SJCRH30 (cell line): Measurements from ENCODE around the gene WASL. TPM values are rescaled to one million over a fixed set of nuclear protein-coding genes. Genes with fewer than 3 reads are reported as not detected.
A peak's percentile ranks its signal among the peaks of the same experiment; 100 is the strongest.
"Not testable (repeated sequence)": the region's sequence is repeated elsewhere in the genome, so short reads cannot be mapped to it uniquely, and the experiment has no call there.

ENCODE experiments used
- DNase-seq, 2 experiments: peaks; one replicate each; pipeline ENCODE4 v3.0.0-alpha.2; 2015 to 2020
- H3K27ac ChIP-seq: fragments of 250-450 bp; sonication (Bioruptor Pico); 2 replicates; pipeline ENCODE4 v1.5.1; 2020; ENCODE audit warnings: mild to moderate bottlenecking, moderate library complexity
- H3K27me3 ChIP-seq: fragments of 250-450 bp; sonication (Bioruptor Pico); 2 replicates; pipeline ENCODE4 v1.5.1; 2020; ENCODE audit warnings: mild to moderate bottlenecking, moderate library complexity
- H3K36me3 ChIP-seq: fragments of 250-450 bp; sonication (Bioruptor Pico); 2 replicates; pipeline ENCODE4 v1.5.1; 2020; ENCODE audit warnings: mild to moderate bottlenecking, moderate library complexity
- H3K4me1 ChIP-seq: fragments of 250-450 bp; sonication (Bioruptor Pico); 2 replicates; pipeline ENCODE4 v1.5.1; 2020; ENCODE audit warnings: mild to moderate bottlenecking, moderate library complexity
- H3K4me3 ChIP-seq: fragments of 250-450 bp; sonication (Bioruptor Pico); 2 replicates; pipeline ENCODE4 v1.5.1; 2020; ENCODE audit warnings: mild to moderate bottlenecking, moderate library complexity
- H3K9me3 ChIP-seq: fragments of 250-450 bp; sonication (Bioruptor Pico); replicated peaks from 2 replicates; pipeline ENCODE4 v1.5.1; 2020; ENCODE audit warnings: mild to moderate bottlenecking, moderate library complexity
- total RNA-seq: library from RNA; depleted of rRNA; stranded (reverse); fragments of >200 nt; shearing (Covaris generic); gene quantifications from 2 replicates; pipeline ENCODE4 v1.2.3, GENCODE V29; 2014

WASL gene
- total RNA-seq, 1 experiment from 2014 or later, result 26.4 TPM

- not testable (repeated sequence) for H3K36me3 ChIP-seq, H3K27ac ChIP-seq, H3K4me1 ChIP-seq, H3K4me3 ChIP-seq, DNase-seq, H3K9me3 ChIP-seq, H3K27me3 ChIP-seq
Measured at GRCh38 chr7:123780472-123780871, 31.7 kb upstream of the WASL start.

- Histone ChIP-seq H3K27me3 (no peaks in the 10 kb centered on the region), H3K4me1 (peaks cover 4% of the 10 kb centered on the region), H3K9me3 (no peaks in the 10 kb centered on the region), H3K27ac (no peak overlapping the region), H3K36me3 (no peaks in the 10 kb centered on the region), H3K4me3 (no peak overlapping the region)
- no peak for DNase-seq
Measured at GRCh38 chr7:123774496-123774895, 25.7 kb upstream of the WASL start.

DNA sequence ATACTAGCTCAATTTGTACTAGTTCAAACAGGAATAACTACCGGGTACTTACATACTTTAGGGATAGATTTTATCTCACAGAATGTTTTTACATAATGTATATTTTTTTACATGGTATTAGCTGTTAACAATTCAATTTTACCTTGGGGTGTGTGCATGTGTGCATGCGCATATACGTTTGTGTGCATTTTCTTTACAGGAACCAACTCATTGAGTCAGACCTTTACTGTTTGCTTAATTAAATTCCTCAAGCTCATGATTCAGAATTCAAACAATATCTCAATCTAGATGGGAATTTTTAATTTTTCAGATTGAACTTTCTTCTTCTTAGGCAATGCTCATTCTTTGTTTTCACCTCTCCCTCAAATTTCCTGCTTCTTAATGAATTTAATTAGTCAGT is 24.7 kb upstream of the WASL start:
- Histone ChIP-seq H3K4me3 (no peak overlapping the region), H3K36me3 (no peaks in the 10 kb centered on the region), H3K4me1 (peaks cover 11% of the 10 kb centered on the region), H3K9me3 (no peaks in the 10 kb centered on the region), H3K27me3 (no peaks in the 10 kb centered on the region), H3K27ac (no peak overlapping the region)
- DNase-seq, result no peak

DNA sequence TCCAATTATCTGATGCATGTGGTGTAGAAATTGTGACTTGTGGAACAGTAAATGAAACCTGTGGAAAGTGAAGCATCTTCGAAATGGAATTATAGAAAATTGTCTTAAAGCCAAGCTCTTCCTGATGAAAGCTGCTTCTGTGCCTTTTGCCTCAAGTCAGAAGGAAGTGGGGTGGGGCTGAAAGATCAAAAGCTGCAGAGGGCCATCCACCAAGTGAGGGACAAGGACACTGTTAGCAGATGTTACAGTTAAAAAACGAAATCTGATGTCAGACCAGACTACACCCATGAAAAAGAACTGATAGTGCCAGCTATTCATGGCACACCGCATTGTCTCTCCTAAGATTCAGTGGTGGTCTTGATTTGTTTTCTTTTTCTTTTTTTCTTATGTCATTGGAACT is 23.8 kb upstream of the WASL start:
- DNase-seq, result no peak
- Histone ChIP-seq H3K27ac (no peak overlapping the region), H3K4me3 (no peak overlapping the region), H3K9me3 (no peaks in the 10 kb centered on the region), H3K36me3 (no peaks in the 10 kb centered on the region), H3K4me1 (peaks cover 11% of the 10 kb centered on the region), H3K27me3 (no peaks in the 10 kb centered on the region)

DNA sequence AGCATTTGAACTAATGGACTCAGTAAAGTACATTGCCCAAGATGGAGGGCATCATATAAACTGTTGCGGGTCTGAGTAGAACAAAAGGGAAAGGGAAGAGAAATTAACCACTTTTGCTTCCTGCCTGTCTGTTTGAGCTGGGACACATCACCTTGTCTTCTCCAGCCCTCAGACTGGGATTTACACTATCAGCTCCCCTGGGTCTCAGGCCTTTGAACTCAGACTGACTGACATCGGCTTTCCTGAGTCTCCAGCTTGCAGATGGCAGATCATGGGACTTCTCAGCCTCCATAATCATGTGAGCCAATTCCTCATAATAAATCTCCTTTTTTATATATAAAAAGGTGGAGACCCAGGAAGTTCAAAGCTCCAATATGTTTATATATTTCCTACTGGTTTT is 23.0 kb upstream of the WASL start:
- no peaks in the 10 kb centered on the region for H3K27me3 ChIP-seq
- no peaks in the 10 kb centered on the region for H3K9me3 ChIP-seq
- no peaks in the 10 kb centered on the region for H3K36me3 ChIP-seq
- no peak overlapping the region for H3K4me3 ChIP-seq
- no peak for DNase-seq
- H3K27ac ChIP-seq, result no peak overlapping the region
- peaks cover 11% of the 10 kb centered on the region for H3K4me1 ChIP-seq

DNA sequence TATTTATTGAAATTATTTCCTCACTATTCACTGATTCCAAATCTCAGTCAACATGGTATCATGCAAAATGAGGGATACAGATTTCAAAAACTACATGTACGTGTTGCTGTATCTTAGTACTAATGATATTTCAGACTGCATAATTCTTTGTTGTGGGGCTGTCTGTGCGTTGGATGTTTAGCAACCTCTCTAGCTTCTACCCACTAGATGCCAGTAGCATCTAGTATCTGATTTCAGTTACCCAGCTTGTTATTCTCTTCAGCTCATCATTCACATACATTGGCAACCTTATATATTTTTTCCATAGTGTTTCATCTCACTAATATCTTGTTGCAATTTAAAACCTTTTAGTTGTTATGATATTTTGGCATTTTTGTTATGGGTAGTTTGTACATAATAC is 22.5 kb upstream of the WASL start:
- H3K27ac ChIP-seq, result no peak overlapping the region
- peaks cover 11% of the 10 kb centered on the region for H3K4me1 ChIP-seq
- H3K36me3 ChIP-seq, result no peaks in the 10 kb centered on the region
- no peaks in the 10 kb centered on the region for H3K9me3 ChIP-seq
- DNase-seq, result no peak
- no peaks in the 10 kb centered on the region for H3K27me3 ChIP-seq
- H3K4me3 ChIP-seq, result no peak overlapping the region

- Histone ChIP-seq H3K9me3 (no peaks in the 10 kb centered on the region), H3K27me3 (no peaks in the 10 kb centered on the region), H3K27ac (peak overlapping the region; percentile 42), H3K4me1 (peaks cover 11% of the 10 kb centered on the region), H3K36me3 (no peaks in the 10 kb centered on the region), H3K4me3 (no peak overlapping the region)
- DNase-seq, result peak in 1 of 2 experiments; percentile 26
Measured at GRCh38 chr7:123770378-123770777, 21.6 kb upstream of the WASL start.

GRCh38 chr7:123769371-123769770 is 20.6 kb upstream of the WASL start:
- peak; percentile 79 to 80 for DNase-seq
- Histone ChIP-seq H3K36me3 (no peaks in the 10 kb centered on the region), H3K4me3 (peak overlapping the region; percentile 36)

GRCh38 chr7:123768493-123768892 is 19.7 kb upstream of the WASL start:
- no peaks in the 10 kb centered on the region for H3K27me3 ChIP-seq
- no peak for DNase-seq
- H3K9me3 ChIP-seq, result no peaks in the 10 kb centered on the region
- no peak overlapping the region for H3K27ac ChIP-seq
- peaks cover 11% of the 10 kb centered on the region for H3K4me1 ChIP-seq
- no peak overlapping the region for H3K4me3 ChIP-seq
- H3K36me3 ChIP-seq, result no peaks in the 10 kb centered on the region

More at GRCh38 chr7:123769371-123769770, 20.6 kb upstream of the WASL start:
- Histone ChIP-seq H3K4me1 (peaks cover 11% of the 10 kb centered on the region), H3K27ac (peak overlapping the region; percentile 42), H3K9me3 (no peaks in the 10 kb centered on the region), H3K27me3 (no peaks in the 10 kb centered on the region)

- DNase-seq, result no peak
Measured at GRCh38 chr7:123763191-123763661, 14.4 kb upstream of the WASL start.

DNA sequence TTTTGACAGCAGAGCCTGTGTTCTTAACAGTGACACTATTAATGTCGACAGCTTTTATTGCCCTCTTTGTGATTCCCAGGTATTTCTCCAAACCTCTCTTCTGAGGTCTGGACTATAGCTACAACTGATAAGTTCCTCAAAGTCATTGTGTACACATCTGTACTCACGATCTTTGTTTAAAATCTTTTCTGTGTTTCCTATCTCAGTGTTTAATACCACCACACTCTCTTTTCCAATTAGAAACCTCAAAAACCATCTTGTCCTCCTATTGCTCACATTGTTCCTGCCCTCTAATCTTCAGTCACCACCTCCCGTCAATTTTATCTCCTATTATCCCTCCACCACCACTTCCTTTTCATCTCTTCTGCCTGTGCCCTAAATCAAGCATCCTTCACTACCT is 12.9 kb upstream of the WASL start:
- Histone ChIP-seq H3K4me1 (no peaks in the 10 kb centered on the region), H3K27me3 (no peaks in the 10 kb centered on the region), H3K9me3 (no peaks in the 10 kb centered on the region), H3K4me3 (no peak overlapping the region), H3K36me3 (no peaks in the 10 kb centered on the region), H3K27ac (no peak overlapping the region)
- no peak for DNase-seq

More at GRCh38 chr7:123763191-123763661, 14.4 kb upstream of the WASL start:
- Histone ChIP-seq H3K9me3 (no peaks in the 10 kb centered on the region), H3K27ac (no peak overlapping the region), H3K36me3 (no peaks in the 10 kb centered on the region), H3K4me3 (no peak overlapping the region), H3K27me3 (no peaks in the 10 kb centered on the region), H3K4me1 (no peaks in the 10 kb centered on the region)

DNA sequence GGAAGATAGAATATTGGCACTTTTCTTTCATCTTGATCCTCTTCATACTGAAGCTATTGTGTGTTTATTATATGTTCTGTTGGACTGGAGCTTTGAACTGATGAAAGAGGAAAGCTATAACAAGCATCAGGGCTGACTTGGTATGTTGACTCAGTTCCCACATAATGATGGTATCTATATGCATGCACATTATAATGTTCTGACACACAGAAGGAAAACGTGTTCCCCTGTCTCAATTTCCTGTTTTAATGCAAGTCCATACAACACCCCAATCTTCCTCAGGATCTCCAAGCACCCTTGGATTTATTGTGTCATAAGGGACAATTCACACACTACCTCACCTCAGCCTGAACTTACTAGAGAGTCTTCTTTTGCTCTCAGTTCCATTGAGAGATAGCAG is 8.3 kb upstream of the WASL start:
- no peak overlapping the region for H3K27ac ChIP-seq
- DNase-seq, result no peak
- H3K36me3 ChIP-seq, result no peaks in the 10 kb centered on the region
- H3K4me1 ChIP-seq, result no peaks in the 10 kb centered on the region
- H3K27me3 ChIP-seq, result no peaks in the 10 kb centered on the region
- no peaks in the 10 kb centered on the region for H3K9me3 ChIP-seq
- no peak overlapping the region for H3K4me3 ChIP-seq

- no peaks in the 10 kb centered on the region for H3K36me3 ChIP-seq
- no peaks in the 10 kb centered on the region for H3K4me1 ChIP-seq
- DNase-seq, result no peak
- no peak overlapping the region for H3K4me3 ChIP-seq
- no peaks in the 10 kb centered on the region for H3K27me3 ChIP-seq
- H3K27ac ChIP-seq, result no peak overlapping the region
- H3K9me3 ChIP-seq, result no peaks in the 10 kb centered on the region
Measured at GRCh38 chr7:123755338-123755737, 6.5 kb upstream of the WASL start.

DNA sequence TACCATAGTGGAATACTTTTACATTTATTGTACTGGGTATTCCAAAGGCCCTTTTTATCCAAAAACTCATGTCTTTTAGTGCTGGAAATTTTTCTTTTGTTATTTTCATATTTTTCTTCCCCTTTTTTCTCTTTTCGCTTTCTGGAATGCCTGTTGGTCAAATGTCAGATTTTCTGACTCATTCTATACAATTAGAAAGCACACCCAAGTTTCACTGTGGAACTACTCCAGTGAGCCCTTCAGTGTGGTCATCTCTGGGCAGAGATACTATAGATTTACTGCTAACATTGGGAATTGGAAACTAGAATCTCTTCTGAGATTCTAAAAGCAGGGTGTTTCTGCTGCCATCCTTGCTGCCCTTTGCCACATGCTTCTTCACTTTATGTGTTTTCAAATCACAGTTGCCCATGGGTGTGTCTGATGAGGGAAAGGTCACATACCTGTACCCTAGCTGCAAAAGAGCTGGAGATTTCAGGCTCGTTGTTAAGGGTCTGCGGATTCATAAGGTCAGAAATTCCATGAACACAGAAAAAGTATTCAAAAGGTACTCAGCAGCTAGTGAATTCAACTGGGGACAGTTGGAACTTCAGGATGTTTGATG is 5.6 kb upstream of the WASL start:
- H3K4me3 ChIP-seq, result no peak overlapping the region
- DNase-seq, result no peak
- H3K27me3 ChIP-seq, result no peaks in the 10 kb centered on the region
- no peaks in the 10 kb centered on the region for H3K36me3 ChIP-seq
- H3K9me3 ChIP-seq, result no peaks in the 10 kb centered on the region
- H3K4me1 ChIP-seq, result 0 out of 2 replicates have a peak, but pooled peaks cover 6% of the 10 kb centered on the region
- H3K27ac ChIP-seq, result no peak overlapping the region

GRCh38 chr7:123752534-123752933 is 3.7 kb upstream of the WASL start:
- H3K36me3 ChIP-seq, result no peaks in the 10 kb centered on the region
- no peaks in the 10 kb centered on the region for H3K9me3 ChIP-seq
- 0 out of 2 replicates have a peak, but pooled peaks cover 6% of the 10 kb centered on the region for H3K4me1 ChIP-seq
- no peak overlapping the region for H3K4me3 ChIP-seq
- no peak overlapping the region for H3K27ac ChIP-seq
- no peaks in the 10 kb centered on the region for H3K27me3 ChIP-seq
- no peak for DNase-seq

DNA sequence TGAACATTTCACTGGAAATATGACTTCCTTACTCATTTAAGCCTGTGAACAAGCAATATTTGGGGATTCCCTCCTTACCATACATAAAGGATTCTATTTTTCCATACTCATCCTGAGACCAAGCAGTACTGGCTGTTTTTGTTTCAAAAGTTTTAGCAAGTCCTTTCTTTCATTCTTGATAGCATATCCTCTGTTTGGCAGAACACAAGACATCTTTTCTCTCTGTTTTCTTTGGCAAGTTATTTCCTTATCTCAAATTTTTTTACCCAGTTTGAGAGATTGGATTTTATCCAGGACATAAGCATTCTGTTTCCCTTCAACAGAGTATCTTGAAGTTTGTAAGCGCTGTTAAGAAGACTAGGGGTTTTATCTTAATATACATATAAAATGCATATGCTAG is 3.0 kb upstream of the WASL start:
- Histone ChIP-seq H3K27me3 (no peaks in the 10 kb centered on the region), H3K36me3 (no peaks in the 10 kb centered on the region), H3K27ac (no peak overlapping the region), H3K9me3 (no peaks in the 10 kb centered on the region), H3K4me3 (no peak overlapping the region), H3K4me1 (peaks cover 11% of the 10 kb centered on the region; the same call in 1 of the 2 replicates)
- no peak for DNase-seq
